Colonic mucosa (tissue), 4 donors: ENCODE results near the gene HSPA1B. TPM values are rescaled to one million over a fixed set of nuclear protein-coding genes. Genes with fewer than 3 reads are reported as not detected.

Source experiments
- DNase-seq: peaks from one replicate; pipeline ENCODE4 v3.0.0-alpha.2; 2020
- H3K27ac ChIP-seq: fragments of 200-600 bp; one replicate; pipeline ENCODE4 v1.8.0; 2021
- H3K27me3 ChIP-seq: fragments of 200-600 bp; one replicate; pipeline ENCODE4 v1.8.0; 2021
- H3K36me3 ChIP-seq: fragments of 200-600 bp; one replicate; pipeline ENCODE4 v1.8.0; 2021
- H3K4me1 ChIP-seq: fragments of 200-600 bp; one replicate; pipeline ENCODE4 v1.8.0; 2021; ENCODE audit warnings: mild to moderate bottlenecking
- H3K4me3 ChIP-seq: fragments of 200-600 bp; one replicate; pipeline ENCODE4 v1.8.0; 2021
- H3K9ac ChIP-seq, 2 donors: one replicate each; pipeline ENCODE4 v1.7.0; 2013; ENCODE audit warnings: control low read depth in 2 of 2, low read depth in 2 of 2, low read length in 2 of 2
- H3K9me3 ChIP-seq: fragments of 200-600 bp; one replicate; pipeline ENCODE4 v1.8.0; 2021
- CTCF ChIP-seq: fragments of 200-600 bp; IDR thresholded peaks from one replicate; pipeline ENCODE4 v1.8.0; 2022; ENCODE audit warnings: antibody characterized with exemption, mild to moderate bottlenecking
- intact Hi-C: fragments of 100-400 bp; cut with DNase I; formaldehyde crosslinking; loops from one replicate; pipeline ENCODE4 v1.14.1; 2022
- total RNA-seq, 2 donors: library from RNA; stranded (reverse); fragmentation: NEBNext Ultra II Directional in 1 of 2; extraction: Animal tissue kit (Norgen Biotek cat#: 25700) in 1 of 2; gene quantifications; one replicate each; pipeline ENCODE4 v1.2.1, GENCODE V29; 2021
- donor health status: healthy.
- donor health status: DM: no; HTN: no; CAD: no.
- donor health status: DM: no; HTN: no; CAD: no.

Gene HSPA1B
- total RNA-seq, 2 donors from 2014 or later: 278 to 543 TPM

DNA sequence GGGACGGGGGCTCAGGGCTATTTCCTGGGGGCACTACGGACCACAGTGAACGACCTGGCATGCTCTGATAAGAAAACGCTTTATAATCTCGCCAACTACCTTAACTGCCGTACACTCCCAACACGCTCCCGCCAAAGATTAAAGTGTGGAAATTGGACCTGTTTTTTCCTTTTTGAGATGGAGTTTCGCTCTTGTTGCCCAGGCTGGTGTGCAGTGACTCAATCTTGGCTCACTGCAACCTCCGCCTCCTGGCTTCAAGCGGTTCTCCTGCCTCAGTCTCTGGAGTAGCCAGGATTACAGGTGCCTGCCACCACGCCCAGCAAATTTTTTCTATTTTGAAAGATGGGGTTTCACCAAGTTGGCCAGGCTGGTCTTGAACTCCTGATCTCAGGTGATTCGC lies 51.6 kb downstream of the HSPA1B start:
- Histone ChIP-seq H3K4me3 (peak overlapping the region; percentile 52), H3K27ac (peak overlapping the region; percentile 93), H3K27me3 (no peaks in the 10 kb centered on the region), H3K36me3 (no peaks in the 10 kb centered on the region), H3K4me1 (peaks cover 18% of the 10 kb centered on the region), H3K9ac (peak overlapping the region in 1 of 2 donors; percentile 100), H3K9me3 (no peaks in the 10 kb centered on the region)
- DNase-seq: peak; percentile 30
- no peak for TF ChIP-seq CTCF
- intact Hi-C loops: no loop called here

Other genes starting within 250 kb of the HSPA1B start
- 1 to 10 TPM; 3.4 to 5.7 TPM for gene LTB, start 245.3 kb upstream of the HSPA1B start, total RNA-seq
- 1 to 10 TPM; 4.8 to 9.2 TPM for gene LST1, start 241.5 kb upstream of the HSPA1B start, total RNA-seq
- gene NCR3, start 234.7 kb upstream of the HSPA1B start, total RNA-seq: under 1 TPM; 0.67 to 0.90 TPM
- gene AIF1, start 212.5 kb upstream of the HSPA1B start, total RNA-seq: 10 to 100 TPM in 1 of 2 donors, 1 to 10 TPM in 1; 5.0 to 20.7 TPM
- 100 to 1,000 TPM; 107 to 171 TPM for gene PRRC2A, start 207.0 kb upstream of the HSPA1B start, total RNA-seq
- 100 to 1,000 TPM; 266 to 337 TPM for gene BAG6, start 175.1 kb upstream of the HSPA1B start, total RNA-seq
- gene APOM, start 171.8 kb upstream of the HSPA1B start, total RNA-seq: 1 to 10 TPM; 1.6 to 2.4 TPM
- gene C6orf47, start 167.0 kb upstream of the HSPA1B start, total RNA-seq: 10 to 100 TPM; 28.3 to 32.8 TPM
- gene GPANK1, start 162.7 kb upstream of the HSPA1B start, total RNA-seq: 10 to 100 TPM; 11.0 to 14.9 TPM
- gene CSNK2B, start 161.7 kb upstream of the HSPA1B start, total RNA-seq: 100 to 1,000 TPM; 140 to 152 TPM
- gene LY6G5B, start 157.8 kb upstream of the HSPA1B start, total RNA-seq: 1 to 10 TPM; 4.4 to 9.0 TPM
- 1 to 10 TPM; 1.9 to 2.8 TPM for gene LY6G5C, start 146.7 kb upstream of the HSPA1B start, total RNA-seq
- gene ABHD16A, start 124.4 kb upstream of the HSPA1B start, total RNA-seq: 10 to 100 TPM; 56.8 to 65.2 TPM
- gene LY6G6F, start 120.9 kb upstream of the HSPA1B start, total RNA-seq: not detected
- not detected for gene LY6G6D, start 112.4 kb upstream of the HSPA1B start, total RNA-seq
- 1 to 10 TPM in 1 of 2 donors, not detected in 1; 2.3 TPM for gene LY6G6C, start 106.0 kb upstream of the HSPA1B start, total RNA-seq
- under 1 TPM; 0.19 to 0.57 TPM for gene MPIG6B, start 104.4 kb upstream of the HSPA1B start, total RNA-seq
- 10 to 100 TPM; 92.1 to 98.7 TPM for gene DDAH2, start 98.4 kb upstream of the HSPA1B start, total RNA-seq
- 100 to 1,000 TPM; 622 to 646 TPM for gene CLIC1, start 91.2 kb upstream of the HSPA1B start, total RNA-seq
- gene MSH5, start 87.7 kb upstream of the HSPA1B start, total RNA-seq: 10 to 100 TPM; 13.3 to 34.2 TPM
- gene SAPCD1, start 65.1 kb upstream of the HSPA1B start, total RNA-seq: 1 to 10 TPM; 1.7 to 8.9 TPM
- 10 to 100 TPM in 1 of 2 donors, 1 to 10 TPM in 1; 6.1 to 10.1 TPM for gene VWA7, start 50.4 kb upstream of the HSPA1B start, total RNA-seq
- gene VARS1, start 32.0 kb upstream of the HSPA1B start, total RNA-seq: 100 to 1,000 TPM in 1 of 2 donors, 10 to 100 TPM in 1; 40.8 to 136 TPM
- 10 to 100 TPM; 37.6 to 61.3 TPM for gene LSM2, start 20.8 kb upstream of the HSPA1B start, total RNA-seq
- gene HSPA1L, start 12.5 kb upstream of the HSPA1B start, total RNA-seq: 1 to 10 TPM in 1 of 2 donors, under 1 TPM in 1; 0.98 to 1.4 TPM
- 100 to 1,000 TPM; 248 to 397 TPM for gene HSPA1A, start 12.2 kb upstream of the HSPA1B start, total RNA-seq
- 10 to 100 TPM; 33.8 to 47.4 TPM for gene NEU1, start 35.1 kb downstream of the HSPA1B start, total RNA-seq
- gene SLC44A4, start 51.3 kb downstream of the HSPA1B start, total RNA-seq: 100 to 1,000 TPM; 546 to 779 TPM
- gene EHMT2, start 70.0 kb downstream of the HSPA1B start, total RNA-seq: 10 to 100 TPM; 28.4 to 52.1 TPM
- gene ZBTB12, start 74.3 kb downstream of the HSPA1B start, total RNA-seq: 1 to 10 TPM; 2.0 to 4.9 TPM
- gene C2, start 100.0 kb downstream of the HSPA1B start, total RNA-seq: 10 to 100 TPM in 1 of 2 donors, 1 to 10 TPM in 1; 7.8 to 15.2 TPM
- gene CFB, start 118.4 kb downstream of the HSPA1B start, total RNA-seq: 10 to 100 TPM; 20.4 to 60.6 TPM
- gene NELFE, start 131.2 kb downstream of the HSPA1B start, total RNA-seq: 10 to 100 TPM; 50.3 to 55.6 TPM
- gene SKIC2, start 131.4 kb downstream of the HSPA1B start, total RNA-seq: 10 to 100 TPM; 52.5 to 81.1 TPM
- 10 to 100 TPM; 13.0 to 16.1 TPM for gene DXO, start 144.4 kb downstream of the HSPA1B start, total RNA-seq
- gene C4A, start 154.3 kb downstream of the HSPA1B start, total RNA-seq: 10 to 100 TPM; 15.9 to 23.4 TPM
- 10 to 100 TPM; 11.9 to 19.4 TPM for gene C4B, start 187.1 kb downstream of the HSPA1B start, total RNA-seq
- gene CYP21A2, start 210.7 kb downstream of the HSPA1B start, total RNA-seq: 1 to 10 TPM in 1 of 2 donors, not detected in 1; 3.3 TPM